ENCODE measurements around the gene STIM2. TPM values are rescaled to one million over a fixed set of nuclear protein-coding genes. Genes with fewer than 3 reads are reported as not detected.
"Not testable (repeated sequence)": the region's sequence is repeated elsewhere in the genome, so short reads cannot be mapped to it uniquely, and the experiment has no call there.

STIM2 gene
- total RNA-seq, 1 donor from 2014 or later: 25.8 TPM

GRCh38 chr4:26891867-26892266 lies 31.2 kb downstream of the STIM2 start:
- Mint-ChIP-seq H3K36me3 (peaks cover 18% of the 10 kb centered on the region), H3K27me3 (ENCODE audit: insufficient read depth, low read depth) (no peaks in the 10 kb centered on the region), H3K4me1 (no peaks in the 10 kb centered on the region), H3K9me3 (peaks cover 30% of the 10 kb centered on the region), H3K4me3 (no peak overlapping the region), H3K27ac (no peak overlapping the region)
- no peaks in the 10 kb centered on the region for H3K27me3 ChIP-seq
- H3K9ac ChIP-seq: no peak overlapping the region
- peaks cover 3% of the 10 kb centered on the region for H3K4me1 ChIP-seq
- H3K79me2 ChIP-seq (ENCODE audit: low read depth): peaks cover 56% of the 10 kb centered on the region
- no peak overlapping the region for H3K4me3 ChIP-seq
- no peak for DNase-seq (ENCODE audit: low spot score)
- no peak overlapping the region for H3K4me2 ChIP-seq
- H3K36me3 ChIP-seq: no peaks in the 10 kb centered on the region
- peaks cover 3% of the 10 kb centered on the region for H4K20me1 ChIP-seq (ENCODE audit: low read depth)
- H2AFZ ChIP-seq (replicated peaks): no peak overlapping the region
- H3K27ac ChIP-seq: no peak overlapping the region
- no peaks in the 10 kb centered on the region for H3F3A ChIP-seq (ENCODE audit: low read depth)
- TF ChIP-seq, protein P1, sequence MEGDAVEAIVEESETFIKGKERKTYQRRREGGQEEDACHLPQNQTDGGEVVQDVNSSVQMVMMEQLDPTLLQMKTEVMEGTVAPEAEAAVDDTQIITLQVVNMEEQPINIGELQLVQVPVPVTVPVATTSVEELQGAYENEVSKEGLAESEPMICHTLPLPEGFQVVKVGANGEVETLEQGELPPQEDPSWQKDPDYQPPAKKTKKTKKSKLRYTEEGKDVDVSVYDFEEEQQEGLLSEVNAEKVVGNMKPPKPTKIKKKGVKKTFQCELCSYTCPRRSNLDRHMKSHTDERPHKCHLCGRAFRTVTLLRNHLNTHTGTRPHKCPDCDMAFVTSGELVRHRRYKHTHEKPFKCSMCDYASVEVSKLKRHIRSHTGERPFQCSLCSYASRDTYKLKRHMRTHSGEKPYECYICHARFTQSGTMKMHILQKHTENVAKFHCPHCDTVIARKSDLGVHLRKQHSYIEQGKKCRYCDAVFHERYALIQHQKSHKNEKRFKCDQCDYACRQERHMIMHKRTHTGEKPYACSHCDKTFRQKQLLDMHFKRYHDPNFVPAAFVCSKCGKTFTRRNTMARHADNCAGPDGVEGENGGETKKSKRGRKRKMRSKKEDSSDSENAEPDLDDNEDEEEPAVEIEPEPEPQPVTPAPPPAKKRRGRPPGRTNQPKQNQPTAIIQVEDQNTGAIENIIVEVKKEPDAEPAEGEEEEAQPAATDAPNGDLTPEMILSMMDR (IDR thresholded peaks at IDR 0.05): no peak
- no peak for TF ChIP-seq EZH2phosphoT487 (IDR thresholded peaks at IDR 0.05)
- TF ChIP-seq EZH2 (IDR thresholded peaks at IDR 0.05): no peak
- no peaks in the 10 kb centered on the region for H3K9me3 ChIP-seq (ENCODE audit: low read depth)

- Histone ChIP-seq H3K4me1 (peaks cover 3% of the 10 kb centered on the region), H3K9me3 (ENCODE audit: low read depth) (no peaks in the 10 kb centered on the region), H3F3A (ENCODE audit: low read depth) (no peaks in the 10 kb centered on the region), H3K27ac (no peak overlapping the region), H4K20me1 (ENCODE audit: low read depth) (peaks cover 3% of the 10 kb centered on the region), H3K4me3 (no peak overlapping the region), H3K4me2 (no peak overlapping the region), H3K36me3 (no peaks in the 10 kb centered on the region), H2AFZ (replicated peaks) (no peak overlapping the region), H3K79me2 (ENCODE audit: low read depth) (peaks cover 53% of the 10 kb centered on the region), H3K9ac (no peak overlapping the region), H3K27me3 (no peaks in the 10 kb centered on the region)
- DNase-seq (ENCODE audit: low spot score): no peak
- H3K36me3 Mint-ChIP-seq: peaks cover 18% of the 10 kb centered on the region
- peaks cover 30% of the 10 kb centered on the region for H3K9me3 Mint-ChIP-seq
- H3K27ac Mint-ChIP-seq: no peak overlapping the region
- no peaks in the 10 kb centered on the region for H3K4me1 Mint-ChIP-seq
- H3K4me3 Mint-ChIP-seq: no peak overlapping the region
- no peaks in the 10 kb centered on the region for H3K27me3 Mint-ChIP-seq (ENCODE audit: insufficient read depth, low read depth)
- TF ChIP-seq, protein P1 (IDR thresholded peaks at IDR 0.05): no peak
- no peak for TF ChIP-seq EZH2phosphoT487 (IDR thresholded peaks at IDR 0.05)
- TF ChIP-seq EZH2 (IDR thresholded peaks at IDR 0.05): no peak
Observed at GRCh38 chr4:26892480-26893150, 32.0 kb downstream of the STIM2 start.

DNA sequence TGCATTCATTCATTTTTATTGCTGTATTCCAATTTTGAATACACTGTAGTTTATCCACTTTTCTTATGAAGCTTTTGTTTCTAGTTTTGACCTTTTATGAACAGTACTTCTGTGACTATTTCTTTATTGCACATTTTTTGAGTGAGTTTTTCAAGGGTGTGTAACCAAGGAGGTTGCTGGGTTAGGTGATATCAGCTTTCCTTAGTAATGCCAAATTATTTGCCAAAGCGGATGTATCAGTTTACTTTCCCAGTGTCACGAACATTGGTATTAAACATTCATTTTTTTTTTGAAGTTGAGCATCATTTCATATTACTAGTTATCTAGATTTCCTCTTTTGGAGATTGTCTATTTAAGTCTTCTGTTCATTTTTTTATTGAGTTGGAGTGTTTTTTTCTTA lies 32.9 kb downstream of the STIM2 start:
- H3K9me3 ChIP-seq (ENCODE audit: low read depth): no peaks in the 10 kb centered on the region
- no peak overlapping the region for H3K4me2 ChIP-seq
- H3K27me3 ChIP-seq: no peaks in the 10 kb centered on the region
- Mint-ChIP-seq H3K27me3 (ENCODE audit: insufficient read depth, low read depth) (no peaks in the 10 kb centered on the region), H3K4me3 (no peak overlapping the region), H3K4me1 (no peaks in the 10 kb centered on the region), H3K9me3 (peaks cover 26% of the 10 kb centered on the region), H3K36me3 (peaks cover 15% of the 10 kb centered on the region), H3K27ac (no peak overlapping the region)
- H3K9ac ChIP-seq: no peak overlapping the region
- no peak for DNase-seq (ENCODE audit: low spot score)
- no peaks in the 10 kb centered on the region for H3K4me1 ChIP-seq
- peaks cover 3% of the 10 kb centered on the region for H4K20me1 ChIP-seq (ENCODE audit: low read depth)
- no peaks in the 10 kb centered on the region for H3F3A ChIP-seq (ENCODE audit: low read depth)
- no peaks in the 10 kb centered on the region for H3K36me3 ChIP-seq
- H2AFZ ChIP-seq (replicated peaks): no peak overlapping the region
- TF ChIP-seq EZH2 (IDR thresholded peaks at IDR 0.05) (no peak), EZH2phosphoT487 (IDR thresholded peaks at IDR 0.05) (no peak)
- TF ChIP-seq, protein P1 (IDR thresholded peaks at IDR 0.05): no peak
- H3K79me2 ChIP-seq (ENCODE audit: low read depth): peaks cover 54% of the 10 kb centered on the region
- H3K27ac ChIP-seq: no peak overlapping the region
- H3K4me3 ChIP-seq: no peak overlapping the region

DNA sequence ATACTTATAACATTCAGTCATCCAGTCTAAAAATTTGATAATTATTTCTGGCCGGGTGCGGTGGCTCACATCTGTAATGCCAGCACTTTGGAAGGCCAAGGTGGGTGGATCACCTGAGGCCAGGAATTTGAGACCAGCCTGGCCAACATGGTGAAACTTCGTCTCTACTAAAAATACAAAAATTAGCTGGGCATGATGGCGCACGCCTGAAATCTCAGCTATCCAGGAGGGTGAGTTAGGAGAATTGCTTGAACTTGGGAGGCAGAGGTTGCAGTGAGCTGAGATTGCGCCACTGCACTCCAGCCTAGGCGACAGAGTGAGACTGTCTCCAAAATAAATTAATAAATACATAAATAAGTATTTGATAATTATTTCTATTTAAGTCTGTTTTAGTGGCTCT lies 34.2 kb downstream of the STIM2 start:
- not testable (repeated sequence) for H3F3A ChIP-seq (ENCODE audit: low read depth); H3K4me3 Mint-ChIP-seq; DNase-seq (ENCODE audit: low spot score); H3K27me3 ChIP-seq; H3K27ac ChIP-seq; H3K9ac ChIP-seq; H3K27me3 Mint-ChIP-seq (ENCODE audit: insufficient read depth, low read depth); H3K4me3 ChIP-seq; H3K27ac Mint-ChIP-seq; H3K4me1 Mint-ChIP-seq; H4K20me1 ChIP-seq (ENCODE audit: low read depth); H3K36me3 ChIP-seq; H3K9me3 ChIP-seq (ENCODE audit: low read depth); H3K4me1 ChIP-seq; H3K4me2 ChIP-seq; H2AFZ ChIP-seq (replicated peaks)
- H3K9me3 Mint-ChIP-seq: peaks cover 20% of the 10 kb centered on the region
- peaks cover 51% of the 10 kb centered on the region for H3K79me2 ChIP-seq (ENCODE audit: low read depth)
- H3K36me3 Mint-ChIP-seq: peaks cover 13% of the 10 kb centered on the region

Data from neural progenitor cell (in vitro differentiated cells).